ENCODE data around the gene SLC6A3.
"Not testable (repeated sequence)": the region's sequence is repeated elsewhere in the genome, so short reads cannot be mapped to it uniquely, and the experiment has no call there.

The SLC6A3 gene

GRCh38 chr5:1476181-1476966 lies 31.1 kb upstream of the SLC6A3 start:
- Histone ChIP-seq H3K9me3 (no peaks in the 10 kb centered on the region), H3K4me3 (ENCODE audit: low read depth, low read length) (no peak overlapping the region), H3K4me1 (no peaks in the 10 kb centered on the region), H3K36me3 (peaks cover 40% of the 10 kb centered on the region), H3K27me3 (no peaks in the 10 kb centered on the region)
- no peak for TF ChIP-seq CTCF (IDR thresholded peaks at IDR 0.05; ENCODE audit: low read depth, low read length)
- peak; percentile 11 for DNase-seq

DNA sequence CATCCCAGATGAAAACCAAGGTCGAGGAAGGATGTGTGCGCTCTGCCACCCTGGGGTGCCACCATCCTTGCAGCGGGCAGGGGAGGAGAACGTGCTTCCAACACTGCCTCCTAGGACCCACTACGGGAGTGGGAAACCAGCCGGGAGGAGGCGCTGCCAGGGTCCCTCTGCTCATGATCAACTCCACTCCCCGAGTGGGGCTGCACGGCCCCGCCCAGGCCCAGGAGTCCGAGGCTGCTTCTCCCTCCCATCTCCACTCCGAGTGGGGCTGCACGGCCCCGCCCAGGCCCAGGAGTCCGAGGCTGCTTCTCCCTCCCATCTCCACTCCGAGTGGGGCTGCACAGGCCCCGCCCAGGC lies 30.3 kb upstream of the SLC6A3 start:
- H3K36me3 ChIP-seq: peaks cover 40% of the 10 kb centered on the region
- not testable (repeated sequence) for H3K4me1 ChIP-seq, H3K9me3 ChIP-seq

GRCh38 chr5:1474866-1475543 lies 29.8 kb upstream of the SLC6A3 start:
- peaks cover 40% of the 10 kb centered on the region for H3K36me3 ChIP-seq
- no peaks in the 10 kb centered on the region for H3K4me1 ChIP-seq
- H3K9me3 ChIP-seq: no peaks in the 10 kb centered on the region
- no peaks in the 10 kb centered on the region for H3K27me3 ChIP-seq
- no peak for DNase-seq
- no peak overlapping the region for H3K4me3 ChIP-seq (ENCODE audit: low read depth, low read length)
- no peak for TF ChIP-seq CTCF (IDR thresholded peaks at IDR 0.05; ENCODE audit: low read depth, low read length)

More for the DNA sequence above, 30.3 kb upstream of the SLC6A3 start:
- DNase-seq; H3K4me3 ChIP-seq (ENCODE audit: low read depth, low read length); H3K27me3 ChIP-seq: not testable (repeated sequence)

DNA sequence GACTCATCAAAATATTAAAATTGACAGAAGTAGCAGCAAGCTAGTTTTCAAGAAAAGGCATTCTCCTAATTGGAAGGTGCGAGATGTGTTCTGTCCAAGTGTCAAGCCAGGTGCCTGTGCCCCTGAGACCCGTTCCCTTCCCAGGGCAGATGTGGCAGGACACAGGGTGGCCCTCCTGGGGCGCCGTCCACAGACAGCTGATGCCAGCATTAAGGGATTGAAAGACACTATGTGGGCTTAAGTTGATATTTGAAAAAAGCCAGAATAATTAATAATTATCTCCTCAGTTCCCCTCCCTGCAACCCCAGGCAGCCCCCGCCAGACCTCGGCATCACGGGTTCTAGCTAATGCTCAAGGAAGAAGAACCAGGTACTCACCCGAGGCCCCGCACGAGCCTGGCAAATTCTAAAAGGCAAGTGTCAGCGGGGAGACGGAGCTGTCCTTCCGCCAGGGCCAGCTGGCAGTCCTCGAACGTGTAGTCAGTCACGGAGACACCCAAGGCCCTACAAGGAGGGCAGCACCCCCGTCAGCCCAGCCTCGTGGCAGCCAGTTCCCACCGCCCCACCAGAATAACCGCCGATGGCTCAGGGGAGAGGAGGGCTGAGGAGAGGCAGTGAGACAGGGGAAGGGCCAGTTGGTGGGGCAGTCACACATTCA lies 29.1 kb upstream of the SLC6A3 start:
- Histone ChIP-seq H3K9me3 (no peaks in the 10 kb centered on the region), H3K36me3 (peaks cover 38% of the 10 kb centered on the region), H3K27me3 (no peaks in the 10 kb centered on the region), H3K4me3 (ENCODE audit: low read depth, low read length) (no peak overlapping the region), H3K4me1 (no peaks in the 10 kb centered on the region)
- no peak for TF ChIP-seq CTCF (IDR thresholded peaks at IDR 0.05; ENCODE audit: low read depth, low read length)
- DNase-seq: no peak

GRCh38 chr5:1473746-1474145 lies 28.5 kb upstream of the SLC6A3 start:
- Histone ChIP-seq H3K4me1 (no peaks in the 10 kb centered on the region), H3K36me3 (peaks cover 34% of the 10 kb centered on the region)
- TF ChIP-seq CTCF (IDR thresholded peaks at IDR 0.05; ENCODE audit: low read depth, low read length): no peak

DNA sequence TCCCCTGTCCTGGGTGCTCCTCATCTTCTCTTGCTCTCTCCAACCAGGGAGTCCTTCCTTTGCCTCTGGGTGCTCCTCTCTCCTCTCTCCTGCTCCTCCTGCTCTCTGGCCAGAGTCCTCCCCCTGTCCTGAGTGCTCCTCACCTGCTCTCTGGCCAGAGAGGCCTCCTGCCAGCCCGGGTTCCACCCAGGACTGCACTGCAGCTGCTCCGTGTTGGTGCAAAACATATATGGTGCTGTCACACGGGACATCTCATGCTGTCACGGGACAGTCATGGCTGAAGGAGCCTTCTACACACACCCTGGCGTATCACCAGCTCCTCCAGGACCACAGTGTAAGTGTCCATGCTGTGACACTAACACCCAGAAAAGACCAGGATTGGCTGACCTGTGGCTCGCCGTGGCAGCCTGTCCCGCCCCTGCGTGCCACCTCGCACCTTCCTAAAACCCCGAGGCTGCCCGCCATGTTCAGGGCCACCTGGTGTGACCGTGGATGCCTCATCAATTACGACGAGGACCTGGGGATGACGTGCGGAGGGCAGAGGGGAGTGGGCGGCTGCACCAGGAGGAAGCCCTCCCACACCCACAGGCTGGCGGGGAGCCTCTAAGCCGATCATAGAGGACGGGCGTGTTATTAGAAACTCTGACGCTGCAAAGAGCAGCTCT lies 27.9 kb upstream of the SLC6A3 start:
- peak; percentile 4 for DNase-seq
- Histone ChIP-seq H3K27me3 (no peaks in the 10 kb centered on the region), H3K36me3 (peaks cover 34% of the 10 kb centered on the region), H3K9me3 (no peaks in the 10 kb centered on the region), H3K4me1 (no peaks in the 10 kb centered on the region), H3K4me3 (ENCODE audit: low read depth, low read length) (no peak overlapping the region)
- TF ChIP-seq CTCF (IDR thresholded peaks at IDR 0.05; ENCODE audit: low read depth, low read length): no peak

More at GRCh38 chr5:1473746-1474145, 28.5 kb upstream of the SLC6A3 start:
- H3K4me3 ChIP-seq (ENCODE audit: low read depth, low read length): no peak overlapping the region
- DNase-seq: no peak
- H3K9me3 ChIP-seq: no peaks in the 10 kb centered on the region
- no peaks in the 10 kb centered on the region for H3K27me3 ChIP-seq

All from BE2C (cell line).